HG02938 (cell line): ENCODE data around the gene RIPK3.

Experiments used
- ATAC-seq: cut with Tn5 transposase; IDR thresholded peaks from one replicate; pipeline ENCODE4 v1.9.1; 2021; ENCODE audit warnings: mild to moderate bottlenecking, moderate library complexity; ENCODE audit not compliant: unreplicated experiment

The RIPK3 gene

DNA sequence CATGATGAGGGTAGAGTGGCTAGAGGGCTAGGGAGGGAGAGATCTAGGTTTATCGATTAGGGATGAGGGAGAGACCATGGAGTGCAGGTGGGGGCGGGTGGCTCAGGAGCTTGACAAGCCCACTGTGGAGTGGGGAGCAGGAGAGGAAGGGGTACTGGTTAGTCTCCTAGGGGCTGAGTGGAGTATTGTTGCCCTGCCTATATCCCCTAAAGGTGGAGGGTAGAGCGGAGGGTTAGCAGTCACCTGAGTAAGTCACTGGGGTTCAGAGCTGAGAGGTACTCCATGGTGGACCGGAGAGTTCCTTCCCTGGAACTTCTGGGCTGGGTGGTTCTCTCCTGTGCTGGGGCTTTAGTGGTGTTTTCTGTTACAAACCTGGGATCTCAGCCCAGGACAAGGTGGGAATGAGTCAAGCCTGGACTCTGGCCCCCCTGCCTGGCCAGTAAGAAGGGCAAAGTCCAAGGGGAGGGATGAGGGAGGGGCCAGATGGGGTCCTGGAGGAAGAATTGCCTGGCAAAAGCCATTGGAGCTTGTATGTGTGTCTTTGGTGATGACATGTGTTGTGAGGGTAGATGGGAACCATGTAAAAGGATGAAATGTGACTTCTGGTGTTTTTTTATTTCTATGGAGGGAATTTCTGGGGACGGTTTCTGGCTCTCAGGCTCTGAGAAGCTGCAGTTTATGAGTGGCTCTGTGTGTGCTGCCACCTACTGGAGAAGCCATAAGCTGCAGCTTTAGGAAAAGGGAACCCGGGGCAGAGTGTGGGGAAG lies 32.0 kb downstream of the RIPK3 start, which contains the start of gene CIDEB:
CIDEB (minus strand) TSS at position 403 of the 767 bp plus-strand sequence; CDS start at position 284, 119 bp downstream.
- ATAC-seq, result no peak

DNA sequence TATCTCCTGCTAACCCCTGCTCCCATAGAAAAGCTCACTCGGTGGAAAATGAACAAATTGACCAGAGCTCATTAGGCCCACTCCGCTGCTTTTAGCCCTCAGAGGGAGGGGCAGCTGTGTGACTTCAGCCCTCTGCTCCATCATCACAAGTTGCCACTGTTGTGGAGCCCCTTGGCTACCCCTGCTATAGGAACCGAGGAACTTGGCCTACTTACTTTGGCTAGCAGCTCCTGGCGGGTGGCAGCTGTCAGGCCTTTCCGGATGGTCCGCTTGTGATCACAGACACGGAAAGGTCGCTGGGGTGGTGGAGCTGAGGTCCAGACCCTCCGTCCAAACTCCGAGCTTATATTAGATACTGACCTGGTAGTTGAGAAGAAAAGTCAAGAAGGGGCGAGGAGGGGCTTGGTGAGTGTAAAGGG lies 32.6 kb downstream of the RIPK3 start:
- ATAC-seq, result no peak

DNA sequence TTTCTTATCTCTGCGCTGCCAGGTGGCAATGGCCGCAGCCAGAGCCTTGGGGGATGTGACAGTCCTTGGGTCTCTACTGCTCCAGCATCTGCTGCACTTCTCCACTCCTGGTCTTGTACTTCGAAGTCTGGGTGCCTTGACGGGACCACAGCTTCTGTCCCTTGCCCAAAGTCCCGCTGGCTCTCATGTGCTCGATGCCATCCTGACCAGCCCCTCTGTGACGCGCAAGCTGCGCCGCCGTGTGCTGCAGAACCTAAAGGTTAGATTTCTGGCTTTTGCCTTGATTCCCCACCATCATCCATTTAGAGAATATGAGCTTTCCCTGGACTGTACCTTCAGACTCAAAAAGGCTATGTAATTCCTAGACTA lies 35.8 kb downstream of the RIPK3 start:
- no peak for ATAC-seq

DNA sequence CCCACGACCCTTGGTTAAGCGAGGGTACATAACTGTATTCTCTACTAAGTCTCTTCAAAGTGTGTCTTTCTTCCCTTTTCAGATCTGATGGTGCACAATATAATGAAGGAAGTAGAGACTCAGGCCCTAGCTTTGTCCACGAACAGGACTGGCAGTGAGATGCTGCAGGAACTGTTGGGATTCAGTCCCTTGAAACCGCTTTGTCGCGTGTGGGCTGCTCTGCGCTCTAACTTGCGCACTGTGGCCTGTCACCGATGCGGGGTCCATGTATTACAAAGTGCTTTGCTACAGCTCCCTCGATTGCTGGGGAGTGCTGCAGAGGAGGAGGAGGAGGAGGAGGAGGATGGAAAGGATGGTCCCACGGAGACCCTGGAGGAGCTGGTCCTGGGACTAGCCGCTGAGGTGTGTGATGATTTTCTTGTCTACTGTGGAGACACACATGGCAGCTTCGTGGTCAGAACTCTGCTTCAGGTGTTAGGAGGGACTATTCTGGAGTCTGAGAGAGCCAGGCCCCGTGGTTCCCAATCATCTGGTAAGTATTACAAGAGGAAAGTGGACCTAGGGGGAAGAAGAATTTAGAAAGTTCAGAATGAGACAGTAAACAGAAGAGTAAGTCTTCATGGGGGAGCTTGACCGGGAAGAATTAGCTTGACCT lies 39.3 kb downstream of the RIPK3 start:
- no peak for ATAC-seq

DNA sequence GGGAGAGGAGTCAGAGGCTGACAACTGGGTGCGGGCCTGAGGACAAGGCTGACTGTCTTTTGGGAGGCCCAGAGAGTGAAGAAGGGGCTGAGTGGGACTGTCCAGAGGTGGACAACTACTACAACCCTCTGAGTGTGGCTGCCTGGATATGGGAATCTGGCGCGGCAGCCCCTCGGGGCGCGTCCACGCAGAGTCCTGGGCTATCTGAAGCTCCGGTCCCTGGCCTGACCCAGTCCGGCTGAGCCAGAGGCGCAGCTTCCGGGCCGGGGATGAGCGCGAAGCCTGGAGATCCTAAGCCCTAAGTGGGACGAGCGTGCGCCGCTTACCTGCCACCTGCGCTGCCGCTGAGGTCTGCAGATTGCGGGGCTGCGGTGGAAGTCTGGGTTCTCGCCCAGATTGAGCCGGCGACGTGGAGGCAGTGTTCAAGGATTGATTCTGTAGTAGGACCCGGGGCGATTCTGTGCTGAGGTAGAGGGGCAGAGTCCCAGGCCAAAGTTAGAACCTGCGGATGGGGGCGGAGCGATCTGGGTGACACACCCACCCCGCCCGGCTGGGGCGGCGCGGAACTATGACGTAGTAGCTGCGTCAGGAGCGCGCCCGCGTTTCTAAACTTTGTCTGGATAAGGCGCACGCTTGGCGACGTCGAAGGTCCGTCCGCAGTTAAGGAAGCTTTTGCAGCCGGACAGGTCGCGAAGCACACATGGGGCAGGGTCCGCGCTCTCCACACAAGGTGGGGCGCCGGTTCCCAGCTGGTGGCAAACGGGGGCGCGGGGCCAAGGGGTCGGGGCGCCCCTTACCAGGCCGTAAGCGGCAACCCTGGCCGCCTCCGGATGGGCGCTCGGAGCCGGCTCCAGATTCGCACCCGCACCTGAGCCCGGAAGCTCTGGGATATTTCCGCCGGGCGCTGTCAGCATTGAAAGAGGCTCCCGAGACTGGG lies 40.3 kb downstream of the RIPK3 start, which contains the start of the genes DHRS1 and NOP9:
DHRS1 (minus strand) TSS at position 526 of the 937 bp plus-strand sequence. CDS start 674 bp downstream, outside the sequence.
NOP9 (plus strand) TSS at position 596 of the 937 bp plus-strand sequence; CDS start at position 701, 105 bp downstream.
- ATAC-seq, result peak; percentile 63

DNA sequence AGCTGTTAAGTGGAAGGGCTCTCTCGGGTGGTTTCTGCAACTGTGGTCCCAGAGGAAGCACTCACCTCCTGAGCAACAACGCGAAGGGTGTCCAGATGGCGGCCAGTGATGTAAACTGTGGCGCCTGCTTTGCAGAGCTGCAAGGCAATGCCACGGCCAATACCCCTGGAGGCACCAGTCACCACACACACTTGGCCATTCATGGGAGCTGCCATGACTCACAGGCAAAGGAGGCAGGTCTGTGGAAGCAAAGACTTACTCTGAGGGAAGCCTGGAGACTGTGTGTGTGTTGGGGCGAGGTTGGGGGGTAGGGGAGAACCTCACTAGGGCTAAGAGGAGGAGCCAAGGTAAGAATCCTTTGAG lies 40.9 kb downstream of the RIPK3 start:
- ATAC-seq, result no peak

DNA sequence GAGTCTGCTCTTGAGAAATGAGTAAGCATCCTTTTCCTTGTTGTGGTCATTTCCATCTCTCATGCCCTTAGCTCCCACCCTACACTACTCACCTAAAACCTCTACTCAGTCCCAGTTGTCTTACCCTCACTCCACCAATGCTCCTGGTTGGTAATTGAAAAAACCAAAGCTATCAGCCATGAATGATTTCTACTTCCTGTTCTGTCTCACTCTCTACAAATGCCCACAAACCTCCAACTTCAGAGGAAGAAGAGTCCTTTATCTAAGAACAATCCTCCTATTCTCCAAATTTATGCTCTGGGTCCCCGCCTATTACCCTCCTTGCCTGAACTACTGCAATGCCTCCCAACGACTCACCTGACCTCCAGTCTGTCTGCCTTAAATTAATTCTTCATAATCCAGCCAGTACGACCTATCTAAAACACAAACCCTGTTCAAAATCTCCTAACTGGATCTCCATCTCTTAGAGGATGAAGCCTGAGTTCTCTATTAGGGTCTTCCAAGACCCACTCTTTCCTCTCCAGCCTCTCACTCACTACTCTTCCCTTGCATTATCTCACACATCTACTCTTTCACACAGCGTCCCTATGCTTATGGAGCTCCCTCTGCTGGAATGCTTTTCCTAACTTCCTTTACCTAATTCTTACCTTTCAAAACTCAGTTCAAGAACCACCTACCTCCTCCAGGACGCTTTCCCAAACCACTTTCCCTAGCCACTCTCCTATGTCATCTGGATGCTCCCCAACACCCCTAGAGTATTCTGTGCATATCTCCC lies 42.4 kb downstream of the RIPK3 start:
- ATAC-seq, result peak; percentile 10

DNA sequence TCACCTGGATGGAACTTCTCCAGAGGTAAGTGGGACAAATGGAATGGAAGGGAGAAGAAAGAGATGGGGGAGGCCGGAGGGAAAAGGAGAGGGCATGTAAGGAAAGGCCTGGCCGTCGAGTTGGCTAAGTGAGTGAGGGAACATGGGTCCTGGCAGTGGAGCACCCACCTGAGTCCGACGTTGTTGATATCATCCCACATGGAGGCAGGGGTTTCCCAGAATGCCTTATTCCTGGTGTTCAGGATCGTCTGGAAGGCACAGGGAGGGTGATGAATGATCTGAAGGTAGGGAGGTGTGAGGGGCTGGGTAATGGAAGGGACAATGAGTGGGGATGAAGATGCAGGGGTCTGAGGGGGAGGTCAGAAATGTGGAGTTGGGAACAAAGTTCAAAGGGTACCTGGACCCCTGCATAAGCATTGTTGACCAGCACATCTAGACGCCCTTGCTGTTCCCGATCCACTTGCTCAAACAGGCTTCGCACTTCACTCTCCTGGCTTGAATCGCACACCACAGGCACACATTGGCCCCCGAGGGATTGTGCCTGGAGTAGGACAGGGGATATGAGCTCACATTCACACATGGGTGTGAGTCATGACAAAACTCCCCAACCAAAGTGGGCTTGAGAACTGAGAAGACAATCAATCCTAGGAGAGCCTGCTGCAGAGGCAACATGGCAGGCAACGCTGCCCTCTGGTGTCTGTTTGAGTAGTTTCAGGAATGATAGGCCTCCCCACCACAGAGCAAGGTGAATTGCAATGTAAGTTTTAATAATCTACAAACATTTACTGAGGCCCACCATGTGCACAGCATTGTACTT lies 43.2 kb downstream of the RIPK3 start:
- ATAC-seq, result peak; percentile 49

DNA sequence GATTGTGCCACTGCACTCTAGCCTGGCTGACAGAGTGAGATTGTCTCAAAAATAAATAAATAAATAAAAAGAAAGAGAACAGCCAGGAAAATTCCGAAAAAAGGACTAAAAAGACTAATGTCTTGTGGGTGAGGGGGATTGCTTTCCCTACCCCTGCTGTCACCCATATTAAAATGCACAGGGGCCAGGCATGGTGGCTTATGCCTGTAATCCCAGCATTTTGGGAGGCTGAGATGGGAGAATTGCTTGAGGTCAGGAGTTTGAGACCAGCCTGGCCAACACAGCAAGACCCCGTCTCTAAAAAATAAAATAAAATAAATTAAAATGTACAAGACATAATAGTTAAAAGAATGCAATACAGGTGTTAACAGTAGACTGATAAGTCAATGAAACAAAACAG lies 46.3 kb downstream of the RIPK3 start:
- ATAC-seq, result no peak

DNA sequence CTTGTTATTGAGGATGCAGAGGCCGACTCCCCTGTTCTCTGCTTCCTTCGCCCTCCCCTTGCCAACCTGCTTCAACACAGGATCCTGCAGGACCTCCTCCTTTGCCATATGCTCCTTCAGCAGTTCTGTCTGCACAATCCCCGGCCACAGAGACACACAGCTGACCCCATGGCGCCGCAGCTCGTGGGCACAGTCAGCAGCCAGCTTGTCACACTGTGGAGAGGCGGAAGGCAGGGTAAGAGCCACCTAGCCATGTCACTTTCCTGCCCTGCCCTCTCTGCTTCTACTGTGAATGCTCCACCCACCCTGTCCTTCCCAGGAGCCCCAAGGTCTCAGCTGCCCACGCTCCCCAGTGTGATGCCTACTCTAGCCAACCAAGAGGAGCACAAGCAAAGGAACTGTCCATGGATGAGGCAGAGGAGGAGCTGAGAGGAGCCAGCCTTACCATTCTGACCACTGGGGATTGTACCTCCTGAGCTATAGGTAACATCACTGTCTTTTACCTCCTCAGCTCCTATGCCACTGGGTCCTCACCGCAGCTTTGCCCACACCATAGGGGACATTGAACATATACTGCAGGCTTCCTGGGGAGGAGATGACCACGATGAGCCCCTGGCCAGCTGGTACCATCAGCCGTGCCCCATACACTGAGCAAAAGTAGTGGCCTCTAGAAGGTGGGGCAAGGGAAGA lies 47.5 kb downstream of the RIPK3 start:
- no peak for ATAC-seq

DNA sequence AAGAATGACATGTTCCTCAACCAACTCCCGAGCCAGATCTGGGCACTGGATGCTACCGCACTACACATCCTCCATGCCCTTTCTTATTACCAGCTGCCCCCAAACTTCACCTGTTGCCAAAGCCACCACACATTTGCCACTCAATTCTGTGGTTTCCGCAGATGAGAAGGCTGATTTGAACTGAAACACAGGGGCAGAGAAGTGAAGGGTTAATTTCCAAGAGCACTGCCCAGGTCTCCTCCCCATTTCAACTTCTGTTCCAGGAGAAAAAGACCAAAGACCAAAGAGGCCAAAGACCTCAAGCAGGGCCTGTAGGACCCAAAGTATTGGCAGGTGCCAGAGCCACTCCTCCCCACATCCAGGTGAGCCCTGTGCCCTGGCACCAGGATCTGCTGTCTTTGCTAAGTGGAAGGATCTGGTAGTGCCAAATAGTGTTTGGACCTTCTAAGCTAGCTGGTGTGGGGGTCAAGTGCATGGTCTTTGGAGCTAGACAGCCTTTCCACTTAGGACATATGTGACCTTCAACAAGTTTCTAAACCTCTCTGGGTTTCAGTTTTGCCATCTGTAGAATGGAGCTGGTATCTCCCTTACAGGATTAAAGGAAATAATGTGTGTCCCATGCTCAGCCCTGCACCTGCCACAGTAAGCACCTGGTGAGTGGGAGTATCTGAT lies 48.2 kb downstream of the RIPK3 start:
- ATAC-seq, result no peak

DNA sequence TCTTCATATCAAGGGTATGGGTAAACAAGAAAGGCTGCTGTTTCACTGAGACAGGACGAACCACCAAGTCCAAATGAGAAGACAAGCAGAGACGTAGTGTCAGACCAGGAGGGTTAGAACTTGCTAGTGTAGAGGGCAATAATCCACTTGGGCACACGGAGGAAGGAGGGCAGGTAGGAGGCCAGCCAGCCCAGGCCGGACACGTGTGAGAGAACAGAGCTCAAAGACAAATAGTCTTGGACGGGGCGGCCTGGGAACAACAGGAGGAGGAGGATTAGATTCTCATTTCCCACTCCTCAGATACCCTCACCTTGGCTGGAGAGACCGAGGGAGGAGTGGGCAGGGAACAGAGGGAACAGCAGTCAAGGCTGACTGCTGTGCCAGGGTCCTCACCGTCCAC lies 49.0 kb downstream of the RIPK3 start:
- ATAC-seq, result no peak

DNA sequence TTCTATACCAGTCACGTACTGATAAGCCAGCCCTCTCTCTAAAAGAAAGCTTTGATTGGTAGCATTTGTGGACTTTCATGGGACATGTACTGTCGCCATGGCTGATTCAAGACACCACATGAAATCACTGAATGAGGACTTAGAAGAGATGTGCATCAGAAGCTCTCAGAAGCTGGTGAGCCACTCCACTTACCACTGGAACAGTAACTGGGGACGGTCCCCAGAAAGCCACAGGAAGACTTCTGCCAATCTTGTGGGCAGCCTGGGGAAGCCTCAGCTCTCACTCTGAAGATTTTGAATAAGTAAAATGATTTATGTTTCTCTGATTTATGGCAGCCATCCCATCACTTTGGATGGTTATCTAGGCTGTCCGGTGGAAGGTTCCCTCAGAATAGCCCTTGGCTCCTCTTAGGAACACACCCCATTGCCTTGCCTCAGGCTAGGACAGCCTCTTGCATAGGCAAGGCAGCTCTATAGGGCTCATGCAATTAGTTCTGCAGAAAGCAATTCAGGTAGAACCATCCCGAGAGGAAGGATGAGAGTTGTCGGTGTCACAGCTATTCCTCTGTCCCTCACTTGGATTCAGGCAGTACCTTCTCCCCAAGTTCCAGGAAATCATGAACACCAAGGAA lies 50.0 kb downstream of the RIPK3 start:
- no peak for ATAC-seq

DNA sequence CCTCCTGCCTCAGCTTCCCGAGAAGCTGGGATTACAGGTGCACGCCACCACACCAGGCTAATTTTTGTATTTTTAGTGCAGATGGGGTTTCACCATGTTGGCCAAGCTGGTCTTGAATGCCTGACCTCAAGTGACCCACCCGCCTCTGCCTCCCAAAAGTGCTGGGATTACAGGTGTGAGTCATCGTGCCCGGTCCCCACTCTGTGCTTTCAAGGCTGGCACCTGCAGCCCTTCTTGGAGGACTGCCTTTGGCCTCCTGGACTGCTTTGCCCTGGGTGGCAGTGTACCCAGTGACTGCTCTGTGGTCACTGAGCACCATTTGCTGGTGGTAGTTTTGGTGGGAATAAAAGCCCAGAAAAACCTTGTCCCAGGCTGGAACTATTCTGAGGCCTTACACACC lies 52.8 kb downstream of the RIPK3 start:
- no peak for ATAC-seq
